ENCODE measurements around the gene OTOG.

DNA sequence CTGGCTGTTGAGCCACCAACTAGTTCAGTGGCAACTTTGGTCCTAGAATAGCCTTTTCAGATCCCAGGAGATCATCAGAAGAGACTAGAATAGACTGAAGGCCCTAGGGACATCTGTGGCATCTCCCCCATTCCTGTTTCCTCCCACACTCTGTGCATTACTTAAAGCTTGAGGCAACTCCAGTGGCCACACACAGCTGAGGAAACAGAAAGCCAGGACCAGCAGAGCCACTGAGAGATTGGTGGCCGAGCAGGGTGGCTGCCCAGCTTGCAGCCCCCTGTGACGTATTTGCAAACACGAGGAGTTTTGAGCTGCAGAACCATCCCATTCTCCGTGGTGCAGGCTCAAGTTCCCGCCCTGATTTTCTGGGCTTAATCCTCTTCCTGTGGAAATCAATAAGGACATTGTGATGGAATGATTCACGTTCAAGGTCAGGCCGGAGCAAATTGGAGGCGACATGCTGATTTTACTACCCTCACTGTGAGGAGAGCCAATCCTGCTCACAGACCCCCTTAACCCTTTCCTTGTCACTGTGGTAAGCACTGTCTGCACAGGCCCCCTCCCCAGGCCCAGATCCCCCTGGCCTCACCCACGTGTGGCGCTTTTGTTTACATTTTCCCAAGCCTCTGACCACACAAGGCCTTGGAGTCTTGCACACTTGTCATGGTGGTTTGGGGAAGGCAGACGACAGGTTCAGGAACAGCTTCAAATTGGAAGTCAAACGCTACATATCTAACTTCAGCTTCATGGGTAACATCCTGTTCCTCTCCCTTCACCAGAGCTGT, 103.3 kb downstream of the OTOG start:
- TF ChIP-seq, protein P1, sequence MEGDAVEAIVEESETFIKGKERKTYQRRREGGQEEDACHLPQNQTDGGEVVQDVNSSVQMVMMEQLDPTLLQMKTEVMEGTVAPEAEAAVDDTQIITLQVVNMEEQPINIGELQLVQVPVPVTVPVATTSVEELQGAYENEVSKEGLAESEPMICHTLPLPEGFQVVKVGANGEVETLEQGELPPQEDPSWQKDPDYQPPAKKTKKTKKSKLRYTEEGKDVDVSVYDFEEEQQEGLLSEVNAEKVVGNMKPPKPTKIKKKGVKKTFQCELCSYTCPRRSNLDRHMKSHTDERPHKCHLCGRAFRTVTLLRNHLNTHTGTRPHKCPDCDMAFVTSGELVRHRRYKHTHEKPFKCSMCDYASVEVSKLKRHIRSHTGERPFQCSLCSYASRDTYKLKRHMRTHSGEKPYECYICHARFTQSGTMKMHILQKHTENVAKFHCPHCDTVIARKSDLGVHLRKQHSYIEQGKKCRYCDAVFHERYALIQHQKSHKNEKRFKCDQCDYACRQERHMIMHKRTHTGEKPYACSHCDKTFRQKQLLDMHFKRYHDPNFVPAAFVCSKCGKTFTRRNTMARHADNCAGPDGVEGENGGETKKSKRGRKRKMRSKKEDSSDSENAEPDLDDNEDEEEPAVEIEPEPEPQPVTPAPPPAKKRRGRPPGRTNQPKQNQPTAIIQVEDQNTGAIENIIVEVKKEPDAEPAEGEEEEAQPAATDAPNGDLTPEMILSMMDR (conservative IDR thresholded peaks at IDR 0.05 in 1 of 2, IDR thresholded peaks at IDR 0.05 in 1 of 2; ENCODE audit: extremely low read depth in 1 of 2, insufficient read depth in 1 of 2, low read depth in 1 of 2, low read length in 2 of 2), result no peak
- TF ChIP-seq EZH2 (IDR thresholded peaks at IDR 0.05; ENCODE audit: borderline replicate concordance, low read length), result no peak
